T-helper 9 cell (primary cell): Measurements from ENCODE around the gene DERL2.
"Not testable (repeated sequence)": the region's sequence is repeated elsewhere in the genome, so short reads cannot be mapped to it uniquely, and the experiment has no call there.

Source experiments
- DNase-seq: peaks from one replicate; pipeline ENCODE4 v3.0.0-alpha.2; 2020

Gene DERL2

GRCh38 chr17:5435781-5436315 lies 50.1 kb downstream of the DERL2 start:
- not testable (repeated sequence) for DNase-seq

- DNase-seq, result no peak
Measured at GRCh38 chr17:5434984-5435383, 51.0 kb downstream of the DERL2 start.

- no peak for DNase-seq
Measured at GRCh38 chr17:5431949-5432556, 53.9 kb downstream of the DERL2 start.

- not testable (repeated sequence) for DNase-seq
Measured at GRCh38 chr17:5431234-5431633, 54.7 kb downstream of the DERL2 start.

GRCh38 chr17:5430413-5430999 lies 55.5 kb downstream of the DERL2 start:
- no peak for DNase-seq

GRCh38 chr17:5429191-5429887 lies 56.6 kb downstream of the DERL2 start:
- DNase-seq, result no peak

GRCh38 chr17:5425826-5426225 lies 60.2 kb downstream of the DERL2 start:
- no peak for DNase-seq

GRCh38 chr17:5424909-5425308 lies 61.1 kb downstream of the DERL2 start:
- DNase-seq, result no peak

- no peak for DNase-seq
Measured at GRCh38 chr17:5422505-5422904, 63.5 kb downstream of the DERL2 start.
